Body of pancreas (tissue), 4 donors: ENCODE data around the gene LDB2.

Source experiments
- CTCF ChIP-seq, 7 experiments: fragments of 450-650 bp in 4 of 7; fragments of 200-600 bp in 3 of 7; sonication (generic) in 3 of 7; IDR thresholded peaks; one replicate each; pipeline ENCODE4 v1.5.1; 2016 to 2019; ENCODE audit warnings: antibody characterized with exemption in 7 of 7
- POLR2A ChIP-seq, 3 donors: fragments of 450-650 bp; IDR thresholded peaks; one replicate each; pipeline ENCODE4 v1.6.1; 2016; ENCODE audit warnings: antibody characterized with exemption in 3 of 3, mild to moderate bottlenecking in 2 of 3

- TF ChIP-seq CTCF (IDR thresholded peaks at IDR 0.05) (no peak), POLR2A (IDR thresholded peaks at IDR 0.05) (no peak)
Observed at GRCh38 chr4:16521156-16521915, 377.1 kb downstream of the LDB2 start.
